ENCODE data around the gene MEPE.

DNA sequence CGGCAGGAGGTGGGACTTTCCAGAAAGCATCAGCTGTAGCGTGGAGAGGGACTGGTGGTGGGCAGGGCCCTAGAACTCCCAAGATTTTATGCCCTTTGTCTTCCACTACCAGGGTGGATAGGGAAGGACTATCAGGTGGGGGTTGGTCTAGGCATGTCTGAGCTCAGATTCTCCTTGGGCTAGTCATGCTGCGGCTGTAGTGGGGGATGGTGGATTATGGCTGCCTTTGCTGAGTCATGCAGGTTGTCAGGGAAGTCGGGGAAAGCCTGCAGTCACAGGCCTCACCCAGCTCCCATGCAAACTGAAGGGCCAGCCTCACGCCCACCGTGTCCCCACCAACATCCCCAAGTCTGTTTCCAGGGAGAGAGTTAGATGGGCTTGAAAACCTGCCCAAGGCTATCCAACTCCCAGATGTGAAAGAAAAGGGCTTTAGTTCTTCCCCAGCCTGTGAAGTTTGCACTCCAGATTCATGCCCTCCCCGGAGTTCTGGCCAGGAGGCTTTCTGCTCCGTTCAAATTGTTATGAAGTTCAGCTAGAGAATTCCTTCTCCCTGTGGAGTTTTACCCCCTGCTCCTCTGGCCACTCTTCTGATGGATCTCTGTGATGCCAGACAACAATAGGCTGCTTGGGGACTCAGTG lies 13.4 kb upstream of the MEPE start:
- TF ChIP-seq MYC (IDR thresholded peaks at IDR 0.05; ENCODE audit: low read depth, low read length): no peak
- TF ChIP-seq, protein P1, sequence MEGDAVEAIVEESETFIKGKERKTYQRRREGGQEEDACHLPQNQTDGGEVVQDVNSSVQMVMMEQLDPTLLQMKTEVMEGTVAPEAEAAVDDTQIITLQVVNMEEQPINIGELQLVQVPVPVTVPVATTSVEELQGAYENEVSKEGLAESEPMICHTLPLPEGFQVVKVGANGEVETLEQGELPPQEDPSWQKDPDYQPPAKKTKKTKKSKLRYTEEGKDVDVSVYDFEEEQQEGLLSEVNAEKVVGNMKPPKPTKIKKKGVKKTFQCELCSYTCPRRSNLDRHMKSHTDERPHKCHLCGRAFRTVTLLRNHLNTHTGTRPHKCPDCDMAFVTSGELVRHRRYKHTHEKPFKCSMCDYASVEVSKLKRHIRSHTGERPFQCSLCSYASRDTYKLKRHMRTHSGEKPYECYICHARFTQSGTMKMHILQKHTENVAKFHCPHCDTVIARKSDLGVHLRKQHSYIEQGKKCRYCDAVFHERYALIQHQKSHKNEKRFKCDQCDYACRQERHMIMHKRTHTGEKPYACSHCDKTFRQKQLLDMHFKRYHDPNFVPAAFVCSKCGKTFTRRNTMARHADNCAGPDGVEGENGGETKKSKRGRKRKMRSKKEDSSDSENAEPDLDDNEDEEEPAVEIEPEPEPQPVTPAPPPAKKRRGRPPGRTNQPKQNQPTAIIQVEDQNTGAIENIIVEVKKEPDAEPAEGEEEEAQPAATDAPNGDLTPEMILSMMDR (IDR thresholded peaks at IDR 0.05; ENCODE audit: low read depth, low read length): no peak
- TF ChIP-seq, protein P2, sequence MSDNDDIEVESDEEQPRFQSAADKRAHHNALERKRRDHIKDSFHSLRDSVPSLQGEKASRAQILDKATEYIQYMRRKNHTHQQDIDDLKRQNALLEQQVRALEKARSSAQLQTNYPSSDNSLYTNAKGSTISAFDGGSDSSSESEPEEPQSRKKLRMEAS (IDR thresholded peaks at IDR 0.05; ENCODE audit: low read depth, low read length): no peak

Data from NB4 (cell line).